GM12891 (cell line): Measurements from ENCODE around the gene EVA1A.

ENCODE experiments used
- POLR2AphosphoS5 ChIP-seq: IDR thresholded peaks from 2 replicates; pipeline ENCODE4 v1.6.1; 2011; ENCODE audit warnings: low read depth, low read length, control low read depth
- TAF1 ChIP-seq: IDR thresholded peaks from 2 replicates; pipeline ENCODE4 v1.6.1; 2011; ENCODE audit warnings: low read depth, low read length, control low read depth

- TF ChIP-seq TAF1 (no peak), POLR2AphosphoS5 (no peak)
These were observed 61.8 kb downstream of the EVA1A start for GRCh38 chr2:75498907-75499306.
